SK-N-SH treated with all-trans-retinoic acid at 6 μM for 48 hours (cell line): ENCODE measurements around the gene TMEM181.

Source experiments
- ATAC-seq: fragments of 200-7000 bp; cut with Tn5 transposase; 3 replicates; pipeline ENCODE4 v1.9.1; 2020; ENCODE audit warnings: mild to moderate bottlenecking, moderate library complexity
- ARNTL ChIP-seq: fragments of 450-650 bp; formaldehyde crosslinking; IDR thresholded peaks from 2 replicates; pipeline ENCODE4 v1.5.0; 2020; ENCODE audit warnings: low read depth, mild to moderate bottlenecking, moderate library complexity, borderline replicate concordance
- BACH2 ChIP-seq: fragments of 250-450 bp; sonication (Bioruptor Pico); IDR thresholded peaks from 2 replicates; pipeline ENCODE4 v1.9.0; 2021; ENCODE audit warnings: mild to moderate bottlenecking, borderline replicate concordance
- CSDC2 ChIP-seq: fragments of 250-450 bp; sonication (Bioruptor Pico); IDR thresholded peaks from 2 replicates; pipeline ENCODE4 v1.5.0; 2020; ENCODE audit warnings: mild to moderate bottlenecking, moderate library complexity
- ESRRG ChIP-seq: fragments of 250-450 bp; sonication (Bioruptor Pico); IDR thresholded peaks from 2 replicates; pipeline ENCODE4 v1.6.1; 2021; ENCODE audit warnings: mild to moderate bottlenecking
- GLIS3 ChIP-seq: fragments of 250-450 bp; sonication (Bioruptor Pico); IDR thresholded peaks from 2 replicates; pipeline ENCODE4 v1.5.0; 2020; ENCODE audit warnings: mild to moderate bottlenecking, moderate library complexity
- OSR1 ChIP-seq: fragments of 250-450 bp; sonication (Bioruptor Pico); IDR thresholded peaks from 2 replicates; pipeline ENCODE4 v1.8.0; 2022; ENCODE audit warnings: moderate library complexity, mild to moderate bottlenecking, inconsistent platforms
- PATZ1 ChIP-seq: fragments of 250-450 bp; sonication (Bioruptor Pico); IDR thresholded peaks from 2 replicates; pipeline ENCODE4 v1.8.0; 2020; ENCODE audit warnings: mild to moderate bottlenecking, moderate library complexity, borderline replicate concordance
- POU6F1 ChIP-seq: fragments of 250-450 bp; sonication (Bioruptor Pico); IDR thresholded peaks from 2 replicates; pipeline ENCODE4 v1.8.0; 2021; ENCODE audit warnings: low read depth, mild to moderate bottlenecking, moderate library complexity, borderline replicate concordance
- PPARA ChIP-seq: fragments of 250-450 bp; sonication (Bioruptor Pico); IDR thresholded peaks from 2 replicates; pipeline ENCODE4 v1.5.0; 2020; ENCODE audit warnings: mild to moderate bottlenecking, borderline replicate concordance
- RARB ChIP-seq: fragments of 250-450 bp; sonication (Bioruptor Pico); IDR thresholded peaks from 2 replicates; pipeline ENCODE4 v1.8.0; 2021; ENCODE audit warnings: mild to moderate bottlenecking, moderate library complexity
- SNAI2 ChIP-seq: fragments of 250-450 bp; sonication (Bioruptor Pico); IDR thresholded peaks from 2 replicates; pipeline ENCODE4 v1.5.0; 2020; ENCODE audit warnings: mild to moderate bottlenecking, moderate library complexity
- TCF4 ChIP-seq: fragments of 250-450 bp; sonication (Bioruptor Pico); IDR thresholded peaks from 2 replicates; pipeline ENCODE4 v1.8.0; 2021; ENCODE audit warnings: mild to moderate bottlenecking, moderate library complexity, borderline replicate concordance
- TOX ChIP-seq: fragments of 250-450 bp; sonication (Bioruptor Pico); IDR thresholded peaks from 2 replicates; pipeline ENCODE4 v1.8.0; 2021; ENCODE audit warnings: mild to moderate bottlenecking, moderate library complexity, borderline replicate concordance
- ZC3H10 ChIP-seq: fragments of 250-450 bp; sonication (Bioruptor Pico); IDR thresholded peaks from 2 replicates; pipeline ENCODE4 v1.5.1; 2021; ENCODE audit warnings: mild to moderate bottlenecking, moderate library complexity
- ZFP3 ChIP-seq: fragments of 250-450 bp; sonication (Bioruptor Pico); IDR thresholded peaks from 2 replicates; pipeline ENCODE4 v1.5.0; 2020; ENCODE audit warnings: mild to moderate bottlenecking, moderate library complexity
- ZFP30 ChIP-seq: fragments of 450-650 bp; formaldehyde crosslinking; IDR thresholded peaks from 2 replicates; pipeline ENCODE4 v1.5.0; 2022; ENCODE audit warnings: mild to moderate bottlenecking, moderate library complexity
- ZNF565 ChIP-seq: fragments of 450-650 bp; formaldehyde crosslinking; conservative IDR thresholded peaks from 2 replicates; pipeline ENCODE4 v1.5.0; 2020; ENCODE audit warnings: low read depth, mild to moderate bottlenecking, moderate library complexity
- ZNF70 ChIP-seq: fragments of 450-650 bp; formaldehyde crosslinking; IDR thresholded peaks from 2 replicates; pipeline ENCODE4 v1.5.0; 2020; ENCODE audit warnings: mild to moderate bottlenecking, moderate library complexity
- ZNF8 ChIP-seq: fragments of 450-650 bp; formaldehyde crosslinking; IDR thresholded peaks from 2 replicates; pipeline ENCODE4 v1.5.0; 2020; ENCODE audit warnings: mild to moderate bottlenecking, moderate library complexity
- TF ChIP-seq, protein P1 (sequence below): fragments of 250-450 bp; sonication (Bioruptor Pico); IDR thresholded peaks from 2 replicates; pipeline ENCODE4 v1.5.1; 2021; ENCODE audit warnings: mild to moderate bottlenecking, moderate library complexity

The TMEM181 gene

GRCh38 chr6:158627168-158627939, 67.5 kb downstream of the TMEM181 start:
- no peak for ATAC-seq
- TF ChIP-seq BACH2 (CRISPR knock-in tag) (no peak), CSDC2 (CRISPR knock-in tag) (no peak), PATZ1 (CRISPR knock-in tag) (no peak), RARB (CRISPR knock-in tag) (no peak), ARNTL (no peak), ESRRG (CRISPR knock-in tag) (no peak)

GRCh38 chr6:158627940-158628211, 68.0 kb downstream of the TMEM181 start:
- ATAC-seq = no peak
- TF ChIP-seq BACH2 (CRISPR knock-in tag) (no peak), PATZ1 (CRISPR knock-in tag) (no peak), ZNF8 (CRISPR knock-in tag) (no peak), ARNTL (no peak), OSR1 (CRISPR knock-in tag) (no peak), ZFP3 (CRISPR knock-in tag) (no peak), PPARA (no peak), RARB (CRISPR knock-in tag) (no peak), ZFP30 (CRISPR knock-in tag) (no peak), ZC3H10 (CRISPR knock-in tag) (no peak), SNAI2 (CRISPR knock-in tag) (no peak), ZNF70 (CRISPR knock-in tag) (no peak), ZNF565 (no peak)
- TF ChIP-seq, protein P1, sequence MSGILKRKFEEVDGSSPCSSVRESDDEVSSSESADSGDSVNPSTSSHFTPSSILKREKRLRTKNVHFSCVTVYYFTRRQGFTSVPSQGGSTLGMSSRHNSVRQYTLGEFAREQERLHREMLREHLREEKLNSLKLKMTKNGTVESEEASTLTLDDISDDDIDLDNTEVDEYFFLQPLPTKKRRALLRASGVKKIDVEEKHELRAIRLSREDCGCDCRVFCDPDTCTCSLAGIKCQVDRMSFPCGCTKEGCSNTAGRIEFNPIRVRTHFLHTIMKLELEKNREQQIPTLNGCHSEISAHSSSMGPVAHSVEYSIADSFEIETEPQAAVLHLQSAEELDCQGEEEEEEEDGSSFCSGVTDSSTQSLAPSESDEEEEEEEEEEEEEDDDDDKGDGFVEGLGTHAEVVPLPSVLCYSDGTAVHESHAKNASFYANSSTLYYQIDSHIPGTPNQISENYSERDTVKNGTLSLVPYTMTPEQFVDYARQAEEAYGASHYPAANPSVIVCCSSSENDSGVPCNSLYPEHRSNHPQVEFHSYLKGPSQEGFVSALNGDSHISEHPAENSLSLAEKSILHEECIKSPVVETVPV (CRISPR knock-in tag) = no peak

DNA sequence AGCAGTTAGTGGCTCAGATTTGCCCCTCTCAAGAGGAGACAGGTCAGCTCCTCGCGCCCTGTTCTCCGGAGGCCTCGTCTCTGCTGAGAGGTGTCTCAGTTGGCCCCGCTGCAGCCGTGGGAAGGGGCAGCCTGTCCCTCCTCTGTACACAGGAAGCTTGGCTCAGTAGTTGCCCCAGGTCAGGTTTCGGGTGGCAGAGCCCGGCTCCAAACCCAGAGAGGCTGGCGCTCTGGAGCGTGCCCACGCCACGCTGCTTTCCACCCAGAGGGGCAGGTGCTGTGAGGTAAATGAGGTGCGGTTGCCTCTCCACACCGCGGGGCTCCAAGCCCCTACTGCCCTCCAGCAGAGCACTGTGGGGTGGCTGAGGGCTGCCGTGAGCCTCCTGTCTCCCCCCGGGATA, 68.7 kb downstream of the TMEM181 start:
- no peak for TF ChIP-seq ZNF8 (CRISPR knock-in tag)
- TF ChIP-seq POU6F1 (CRISPR knock-in tag) = no peak
- no peak for TF ChIP-seq ZC3H10 (CRISPR knock-in tag)
- no peak for TF ChIP-seq RARB (CRISPR knock-in tag)
- TF ChIP-seq ZNF565 = no peak

GRCh38 chr6:158629367-158630221, 69.7 kb downstream of the TMEM181 start:
- no peak for TF ChIP-seq TOX
- TF ChIP-seq ZFP3 (CRISPR knock-in tag) = no peak
- TF ChIP-seq SNAI2 (CRISPR knock-in tag) = no peak
- TF ChIP-seq TCF4 (CRISPR knock-in tag) = no peak
- no peak for TF ChIP-seq ZC3H10 (CRISPR knock-in tag)
- no peak for TF ChIP-seq GLIS3 (CRISPR knock-in tag)
- TF ChIP-seq ZNF70 (CRISPR knock-in tag) = no peak
- no peak for TF ChIP-seq CSDC2 (CRISPR knock-in tag)
- ATAC-seq = no peak

More for the DNA sequence above, 68.7 kb downstream of the TMEM181 start:
- no peak for ATAC-seq
